RWPE2 (cell line): Measurements from ENCODE around the gene ELOVL1.
"Not testable (repeated sequence)": the region's sequence is repeated elsewhere in the genome, so short reads cannot be mapped to it uniquely, and the experiment has no call there.

Experiments
- ATAC-seq: fragments of 200-7000 bp; cut with Tn5 transposase; 3 replicates; pipeline ENCODE4 v1.9.1; 2021; ENCODE audit warnings: low read depth
- DNase-seq: peaks from one replicate; pipeline ENCODE4 v3.0.0-alpha.2; 2020; ENCODE audit warnings: low spot score
- H3K27ac ChIP-seq: fragments of 450-650 bp; 2 replicates; pipeline ENCODE4 v1.5.1; 2017; ENCODE audit warnings: mild to moderate bottlenecking; ENCODE audit not compliant: poor library complexity, severe bottlenecking
- H3K27me3 ChIP-seq: fragments of 250-450 bp; sonication (Bioruptor Pico); 2 replicates; pipeline ENCODE4 v1.5.1; 2021; ENCODE audit warnings: mild to moderate bottlenecking, moderate library complexity; ENCODE audit not compliant: insufficient read depth, poor library complexity, severe bottlenecking
- H3K36me3 ChIP-seq: fragments of 250-450 bp; sonication (Bioruptor Pico); 2 replicates; pipeline ENCODE4 v1.5.1; 2020; ENCODE audit warnings: low read depth, mild to moderate bottlenecking, moderate library complexity
- H3K4me1 ChIP-seq: fragments of 250-450 bp; sonication (Bioruptor Pico); 2 replicates; pipeline ENCODE4 v1.5.1; 2021; ENCODE audit warnings: mild to moderate bottlenecking, moderate library complexity; ENCODE audit not compliant: insufficient read depth, poor library complexity, severe bottlenecking
- H3K4me3 ChIP-seq: fragments of 250-450 bp; sonication (Bioruptor Pico); 2 replicates; pipeline ENCODE4 v1.5.1; 2021; ENCODE audit warnings: mild to moderate bottlenecking, moderate library complexity; ENCODE audit not compliant: severe bottlenecking
- H3K9me3 ChIP-seq: fragments of 250-450 bp; sonication (Bioruptor Pico); 2 replicates; pipeline ENCODE4 v1.5.1; 2021; ENCODE audit warnings: mild to moderate bottlenecking, moderate library complexity; ENCODE audit not compliant: severe bottlenecking
- CTCF ChIP-seq: fragments of 450-650 bp; IDR thresholded peaks from one replicate; pipeline ENCODE4 v1.5.1; 2017; ENCODE audit warnings: mild to moderate bottlenecking, moderate library complexity; ENCODE audit not compliant: poor library complexity, severe bottlenecking

ELOVL1 gene

GRCh38 chr1:43405876-43406234 is 38.0 kb upstream of the ELOVL1 start:
- DNase-seq (no peak), ATAC-seq (no peak)
- Histone ChIP-seq H3K4me3 (no peak overlapping the region), H3K4me1 (no peaks in the 10 kb centered on the region), H3K9me3 (no peaks in the 10 kb centered on the region), H3K27ac (no peak overlapping the region), H3K27me3 (no peaks in the 10 kb centered on the region), H3K36me3 (peaks cover 76% of the 10 kb centered on the region)
- TF ChIP-seq CTCF: no peak

GRCh38 chr1:43405219-43405875 is 37.5 kb upstream of the ELOVL1 start:
- DNase-seq (no peak), ATAC-seq (no peak)
- no peak for TF ChIP-seq CTCF
- Histone ChIP-seq H3K4me3 (no peak overlapping the region), H3K4me1 (no peaks in the 10 kb centered on the region), H3K36me3 (peaks cover 77% of the 10 kb centered on the region), H3K27me3 (no peaks in the 10 kb centered on the region), H3K27ac (no peak overlapping the region), H3K9me3 (no peaks in the 10 kb centered on the region)

GRCh38 chr1:43404353-43404752 is 36.5 kb upstream of the ELOVL1 start:
- Histone ChIP-seq H3K9me3 (no peaks in the 10 kb centered on the region), H3K27ac (no peak overlapping the region), H3K27me3 (no peaks in the 10 kb centered on the region), H3K36me3 (peaks cover 71% of the 10 kb centered on the region), H3K4me3 (no peak overlapping the region), H3K4me1 (no peaks in the 10 kb centered on the region)
- no peak for TF ChIP-seq CTCF
- DNase-seq (no peak), ATAC-seq (no peak)

- ATAC-seq: no peak
These were observed 34.5 kb upstream of the ELOVL1 start for GRCh38 chr1:43402089-43402865.

GRCh38 chr1:43400441-43400840 is 32.6 kb upstream of the ELOVL1 start:
- H3K36me3 ChIP-seq: peaks cover 45% of the 10 kb centered on the region
- H3K4me3 ChIP-seq, H3K4me1 ChIP-seq, DNase-seq, H3K27ac ChIP-seq, H3K9me3 ChIP-seq, ATAC-seq, H3K27me3 ChIP-seq: not testable (repeated sequence)

More at GRCh38 chr1:43402089-43402865, 34.5 kb upstream of the ELOVL1 start:
- H3K9me3 ChIP-seq: no peaks in the 10 kb centered on the region
- no peak overlapping the region for H3K27ac ChIP-seq
- no peak for DNase-seq
- TF ChIP-seq CTCF: no peak
- H3K36me3 ChIP-seq: peaks cover 51% of the 10 kb centered on the region
- no peaks in the 10 kb centered on the region for H3K4me1 ChIP-seq
- H3K4me3 ChIP-seq: no peak overlapping the region
- no peaks in the 10 kb centered on the region for H3K27me3 ChIP-seq
